Measurements from ENCODE around the gene PAPOLB. TPM values are rescaled to one million over a fixed set of nuclear protein-coding genes. Genes with fewer than 3 reads are reported as not detected.

The PAPOLB gene
- total RNA-seq, 1 donor, result 0.18 TPM

GRCh38 chr7:4816419-4817080 is 45.3 kb downstream of the PAPOLB start:
- DNase-seq (ENCODE audit: low read depth), result no peak
- no peak for TF ChIP-seq CTCF (IDR thresholded peaks at IDR 0.05; ENCODE audit: insufficient read depth, low read length)
- no peak overlapping the region for H3K4me3 ChIP-seq (ENCODE audit: low read depth, low read length)

GRCh38 chr7:4815609-4816418 is 46.0 kb downstream of the PAPOLB start:
- no peak for TF ChIP-seq CTCF (IDR thresholded peaks at IDR 0.05; ENCODE audit: insufficient read depth, low read length)
- no peak for DNase-seq (ENCODE audit: low read depth)
- no peak overlapping the region for H3K4me3 ChIP-seq (ENCODE audit: low read depth, low read length)

GRCh38 chr7:4815121-4815520 is 46.7 kb downstream of the PAPOLB start:
- no peak for TF ChIP-seq CTCF (IDR thresholded peaks at IDR 0.05; ENCODE audit: insufficient read depth, low read length)
- DNase-seq (ENCODE audit: low read depth), result no peak
- H3K4me3 ChIP-seq (ENCODE audit: low read depth, low read length), result no peak overlapping the region

GRCh38 chr7:4814433-4814832 is 47.4 kb downstream of the PAPOLB start:
- no peak for DNase-seq (ENCODE audit: low read depth)
- H3K4me3 ChIP-seq (ENCODE audit: low read depth, low read length), result no peak overlapping the region
- no peak for TF ChIP-seq CTCF (IDR thresholded peaks at IDR 0.05; ENCODE audit: insufficient read depth, low read length)

GRCh38 chr7:4809666-4810065 is 52.2 kb downstream of the PAPOLB start:
- H3K4me3 ChIP-seq (ENCODE audit: low read depth, low read length), result no peak overlapping the region

GRCh38 chr7:4809091-4809591 is 52.7 kb downstream of the PAPOLB start:
- H3K4me3 ChIP-seq (ENCODE audit: low read depth, low read length), result no peak overlapping the region
- TF ChIP-seq CTCF (IDR thresholded peaks at IDR 0.05; ENCODE audit: insufficient read depth, low read length), result no peak

More at GRCh38 chr7:4809666-4810065, 52.2 kb downstream of the PAPOLB start:
- TF ChIP-seq CTCF (IDR thresholded peaks at IDR 0.05; ENCODE audit: insufficient read depth, low read length), result no peak
- DNase-seq (ENCODE audit: low read depth), result no peak

More at GRCh38 chr7:4809091-4809591, 52.7 kb downstream of the PAPOLB start:
- no peak for DNase-seq (ENCODE audit: low read depth)
